Measurements from ENCODE around the gene C8B. TPM values are rescaled to one million over a fixed set of nuclear protein-coding genes. Genes with fewer than 3 reads are reported as not detected.

C8B gene
- not detected for polyA plus RNA-seq (ENCODE audit: insufficient read length)
- long read RNA-seq, donor 1: 0 reads
- long read RNA-seq, donor 2: 0 reads
- long read RNA-seq, donor 3: 0 reads
- long read RNA-seq, donor 4: 0 reads
- long read RNA-seq, donor 5: 0 reads
- long read RNA-seq, donor 6: 0 reads
- long read RNA-seq, donor 7: 0 reads
- long read RNA-seq, donor 8: 0 reads

DNA sequence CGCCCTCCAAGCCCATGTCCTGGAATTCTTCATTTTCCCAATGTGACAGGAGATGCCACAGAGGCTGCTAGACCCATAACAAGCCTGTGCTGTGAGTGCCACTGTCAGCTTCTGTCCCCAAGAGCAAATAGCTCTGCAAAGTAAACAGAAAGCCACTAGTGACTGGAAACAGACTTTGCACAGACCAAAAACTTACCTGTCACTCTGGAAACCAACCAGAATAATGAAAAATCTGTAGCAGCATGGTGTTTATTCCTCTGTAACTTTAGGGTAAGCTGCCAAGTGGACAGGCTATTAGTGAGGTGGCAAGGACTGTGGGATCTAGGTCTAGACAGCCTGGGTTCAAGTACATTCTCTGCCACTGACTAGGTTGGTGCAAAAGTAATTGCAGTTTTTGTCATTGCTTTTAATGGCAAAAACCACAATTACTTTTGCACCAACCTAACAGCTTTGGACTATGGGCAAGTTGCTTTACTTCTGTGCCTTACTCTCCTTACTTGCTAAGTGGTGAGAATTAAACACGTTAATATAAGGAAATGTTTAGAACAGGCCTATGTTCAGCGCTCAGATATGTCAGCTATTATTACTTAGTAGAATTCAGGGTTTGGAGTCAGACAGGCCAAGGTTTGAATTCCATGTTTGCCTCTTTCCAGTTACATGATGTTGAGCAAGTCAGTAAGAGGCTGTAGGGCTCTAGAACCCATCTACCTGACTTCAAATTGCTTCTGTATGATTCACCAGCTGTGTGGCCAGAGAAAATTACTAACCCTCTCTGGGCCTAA, at the start of gene C8B:
Gene C8B (minus strand): TSS at position 100 of the 782 bp plus-strand sequence. CDS start 67 bp downstream, at position 33.
- no peak for DNase-seq

DNA sequence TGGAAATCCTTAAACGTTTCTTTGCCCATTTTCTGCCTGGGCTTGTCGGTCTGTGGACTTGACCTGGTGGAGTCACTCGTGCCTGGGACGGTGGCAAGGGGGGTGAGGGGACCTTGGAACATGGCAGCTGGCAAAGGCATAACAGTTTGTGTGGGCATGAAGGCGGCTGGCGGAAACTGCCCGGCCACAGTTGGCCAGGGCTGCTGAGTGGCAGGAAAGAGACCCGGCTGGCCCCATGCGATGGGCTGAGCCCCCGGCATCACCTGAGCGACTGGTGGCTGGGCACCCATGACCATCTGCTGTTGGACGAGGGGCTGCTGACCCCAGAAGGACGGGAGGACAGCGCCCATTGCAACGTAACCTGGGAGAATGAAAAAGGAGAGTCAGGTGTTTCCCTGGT, 49.3 kb upstream of the C8B start:
- no peak for DNase-seq

GRCh38 chr1:57013522-57013921, 47.7 kb upstream of the C8B start:
- no peak for DNase-seq

- DNase-seq: no peak
Observed at GRCh38 chr1:57012315-57012714, 46.5 kb upstream of the C8B start.

GRCh38 chr1:57010511-57010910, 44.7 kb upstream of the C8B start:
- DNase-seq: no peak

DNA sequence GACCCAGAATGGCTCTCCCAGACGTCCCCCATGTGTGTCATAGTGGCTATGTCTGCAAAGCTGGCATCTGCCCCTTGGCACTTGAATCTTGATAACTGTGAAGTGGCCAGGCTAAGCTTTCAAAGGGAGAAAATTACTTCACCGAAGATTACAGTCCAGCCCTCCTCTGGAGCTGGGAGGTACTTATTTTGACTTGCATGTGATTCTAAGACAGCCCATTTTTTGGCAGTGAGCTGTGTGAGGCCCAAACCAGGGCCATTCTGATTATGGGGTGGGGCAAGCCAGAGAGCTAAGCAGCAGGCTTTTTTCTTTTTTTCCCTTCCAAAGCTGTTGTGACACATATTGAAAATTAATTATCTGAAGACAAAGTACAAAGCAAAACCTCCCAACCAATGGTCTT, 42.1 kb upstream of the C8B start:
- no peak for DNase-seq

DNA sequence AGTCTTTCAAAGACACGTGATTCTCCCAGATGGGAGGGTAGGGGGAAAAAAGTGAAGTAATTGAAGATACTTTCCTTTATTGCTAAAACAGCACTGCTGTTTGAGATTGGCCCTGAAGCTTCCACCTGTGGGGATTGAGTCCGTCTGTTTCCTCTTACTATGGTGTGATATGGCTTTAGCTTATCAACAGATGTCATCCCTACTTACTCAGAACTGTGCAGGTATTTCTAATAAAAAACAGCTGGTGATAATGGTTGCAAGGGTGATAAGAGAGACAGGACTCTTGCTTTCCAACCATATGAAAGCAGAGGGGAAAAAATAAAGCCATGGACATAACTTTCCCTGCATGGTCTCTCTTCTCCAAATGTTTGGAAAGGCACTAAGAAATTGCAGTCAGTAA, 41.7 kb upstream of the C8B start:
- DNase-seq: no peak

GRCh38 chr1:57003398-57004139, 37.8 kb upstream of the C8B start:
- DNase-seq: no peak

- no peak for DNase-seq
Observed at GRCh38 chr1:56995414-56996100, 29.7 kb upstream of the C8B start.

- DNase-seq: peak; percentile 41
Observed at GRCh38 chr1:56993475-56993874, 27.7 kb upstream of the C8B start.

- DNase-seq: no peak
Observed at GRCh38 chr1:56992318-56993125, 26.7 kb upstream of the C8B start.

DNA sequence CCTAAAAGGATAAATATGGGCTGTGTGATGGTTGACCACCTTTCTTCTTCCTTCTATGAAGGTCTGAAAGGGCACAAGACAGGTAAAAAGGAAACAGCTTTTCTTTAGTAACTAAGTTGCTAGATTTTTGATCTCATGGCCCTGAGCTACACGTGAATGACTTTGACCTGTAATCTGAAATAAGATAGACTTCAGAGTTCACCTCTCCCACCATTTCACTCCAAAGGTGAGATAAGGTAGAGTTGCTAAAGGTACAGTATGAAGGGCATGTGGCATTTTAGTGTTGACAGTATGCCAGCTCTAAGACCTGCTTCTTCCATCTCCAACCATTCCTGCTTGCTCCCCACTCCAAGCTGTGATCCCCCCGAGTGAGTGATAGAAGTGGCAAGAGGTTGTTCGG, 25.8 kb upstream of the C8B start:
- DNase-seq: no peak

DNA sequence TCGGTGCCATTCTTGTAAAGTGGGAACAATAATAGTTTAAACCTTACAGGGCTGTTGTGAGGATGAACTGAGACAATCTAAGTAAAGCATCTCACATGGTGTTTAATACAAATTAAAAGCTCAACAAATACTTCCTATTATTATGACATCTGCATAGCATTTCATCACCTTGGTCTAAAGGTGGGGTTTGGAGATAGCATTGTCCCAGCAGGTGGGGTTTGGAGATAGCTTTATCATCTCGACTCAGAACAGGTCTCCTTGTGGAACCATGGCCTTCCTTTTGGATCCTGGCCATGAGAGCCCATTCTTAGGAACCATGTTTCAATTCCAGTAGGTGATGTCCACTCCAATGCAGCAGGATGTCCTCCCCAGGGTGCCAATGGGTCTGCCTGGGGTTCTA, 20.6 kb upstream of the C8B start:
- no peak for DNase-seq

GRCh38 chr1:56985857-56986256, 20.0 kb upstream of the C8B start:
- DNase-seq: no peak

DNA sequence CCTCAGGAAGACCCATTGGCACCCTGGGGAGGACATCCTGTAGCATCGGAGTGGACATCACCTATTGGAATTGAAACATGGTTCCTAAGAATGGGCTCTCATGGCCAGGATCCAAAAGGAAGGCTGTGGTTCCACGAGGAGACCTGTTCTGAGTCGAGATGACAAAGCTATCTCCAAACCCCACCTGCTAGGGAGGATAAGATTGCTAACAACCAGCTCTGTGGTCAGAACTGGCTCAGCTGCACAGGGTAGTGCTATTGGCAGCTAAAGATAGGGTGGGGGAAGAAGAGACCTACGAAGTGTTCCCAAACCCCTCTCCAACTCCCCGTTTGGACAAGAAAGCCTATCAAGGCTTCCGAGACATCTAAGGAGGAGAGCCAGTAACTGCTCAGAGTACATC, 17.7 kb upstream of the C8B start:
- no peak for DNase-seq

- no peak for DNase-seq
Observed at GRCh38 chr1:56979986-56980755, 14.4 kb upstream of the C8B start.

- no peak for DNase-seq
Observed at GRCh38 chr1:56978819-56979218, 13.0 kb upstream of the C8B start.

DNA sequence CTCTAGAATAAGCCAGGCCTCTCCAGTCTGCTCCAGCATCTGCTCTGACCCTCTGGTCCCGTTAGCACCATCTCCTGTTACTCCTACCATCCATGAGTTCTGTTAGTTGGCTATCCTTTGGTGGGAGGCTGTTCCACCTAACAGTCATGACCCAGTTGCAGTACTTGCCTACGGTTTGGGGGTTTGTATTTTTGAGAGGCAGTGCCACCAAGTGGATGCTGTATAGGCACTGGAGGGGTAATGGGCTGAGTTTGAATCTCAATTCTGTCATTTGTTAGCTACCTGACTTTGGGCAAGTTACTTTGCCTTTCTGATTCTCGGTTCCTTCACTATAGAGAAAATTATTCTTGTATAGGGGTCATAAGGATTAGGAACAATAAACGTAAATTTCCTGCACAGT, 12.1 kb upstream of the C8B start:
- no peak for DNase-seq

DNA sequence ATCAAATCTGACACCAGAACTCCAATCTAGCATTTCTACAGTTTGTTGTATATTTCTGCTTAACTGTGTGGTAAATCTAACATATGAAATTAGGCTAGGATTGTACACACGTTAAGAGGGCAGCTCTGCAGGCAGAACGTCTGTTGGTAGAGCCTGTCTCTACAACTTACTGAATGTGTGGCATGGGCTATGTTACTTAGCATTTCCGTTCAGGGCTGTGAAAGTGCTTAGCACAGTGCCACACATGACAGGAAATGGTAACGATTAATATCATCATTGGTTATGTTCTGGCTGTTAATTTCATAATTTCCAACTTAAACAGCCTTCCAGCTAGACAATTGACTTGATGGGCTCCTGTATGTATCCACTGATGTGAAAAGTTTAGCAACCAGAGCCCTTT, 9.6 kb upstream of the C8B start:
- no peak for DNase-seq

GRCh38 chr1:56973923-56974742, 8.3 kb upstream of the C8B start:
- no peak for DNase-seq
